Thyroid gland (tissue), 4 donors: ENCODE data around the gene NFYC.

Experiments used
- CTCF ChIP-seq, 6 experiments: fragments of 200-600 bp in 3 of 6; fragments of 450-650 bp in 3 of 6; sonication (generic) in 3 of 6; IDR thresholded peaks; one replicate each; pipeline ENCODE4 v1.5.1; 2016 to 2019; ENCODE audit warnings: antibody characterized with exemption in 6 of 6, mild to moderate bottlenecking in 2 of 6, inconsistent platforms in 1 of 6, moderate library complexity in 1 of 6
- POLR2A ChIP-seq, 2 donors: fragments of 450-650 bp; IDR thresholded peaks; one replicate each; pipeline ENCODE4 v1.6.1; 2017; ENCODE audit warnings: antibody characterized with exemption in 2 of 2, mild to moderate bottlenecking in 2 of 2, moderate library complexity in 1 of 2

- TF ChIP-seq CTCF (IDR thresholded peaks at IDR 0.05), result no peak
- no peak for TF ChIP-seq POLR2A (IDR thresholded peaks at IDR 0.05)
Measured at GRCh38 chr1:40658751-40659648, 32.5 kb upstream of the NFYC start.
